ENCODE measurements around the gene PVALEF.

DNA sequence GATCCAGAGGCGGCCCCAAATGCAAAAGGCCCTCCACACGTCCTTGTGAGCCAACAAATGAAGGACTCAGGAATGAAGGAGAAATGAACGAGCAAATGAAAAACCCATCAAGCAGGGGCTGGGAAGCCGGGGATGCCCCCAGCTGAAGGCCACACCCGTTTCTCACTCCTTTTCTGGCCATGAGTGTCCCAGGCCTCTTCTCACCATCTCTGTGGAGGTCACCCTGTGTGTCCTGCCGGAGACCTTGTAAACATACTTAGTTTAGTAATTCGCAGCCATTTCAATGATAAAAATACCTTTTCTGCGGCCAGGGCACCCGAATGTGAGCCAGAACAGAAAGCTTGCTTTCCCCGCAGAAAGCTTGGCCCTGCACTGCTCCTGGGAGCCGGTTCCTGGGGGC lies 21.8 kb downstream of the PVALEF start:
- no peak for TF ChIP-seq POLR2A (IDR thresholded peaks at IDR 0.05)
- TF ChIP-seq, protein P1, sequence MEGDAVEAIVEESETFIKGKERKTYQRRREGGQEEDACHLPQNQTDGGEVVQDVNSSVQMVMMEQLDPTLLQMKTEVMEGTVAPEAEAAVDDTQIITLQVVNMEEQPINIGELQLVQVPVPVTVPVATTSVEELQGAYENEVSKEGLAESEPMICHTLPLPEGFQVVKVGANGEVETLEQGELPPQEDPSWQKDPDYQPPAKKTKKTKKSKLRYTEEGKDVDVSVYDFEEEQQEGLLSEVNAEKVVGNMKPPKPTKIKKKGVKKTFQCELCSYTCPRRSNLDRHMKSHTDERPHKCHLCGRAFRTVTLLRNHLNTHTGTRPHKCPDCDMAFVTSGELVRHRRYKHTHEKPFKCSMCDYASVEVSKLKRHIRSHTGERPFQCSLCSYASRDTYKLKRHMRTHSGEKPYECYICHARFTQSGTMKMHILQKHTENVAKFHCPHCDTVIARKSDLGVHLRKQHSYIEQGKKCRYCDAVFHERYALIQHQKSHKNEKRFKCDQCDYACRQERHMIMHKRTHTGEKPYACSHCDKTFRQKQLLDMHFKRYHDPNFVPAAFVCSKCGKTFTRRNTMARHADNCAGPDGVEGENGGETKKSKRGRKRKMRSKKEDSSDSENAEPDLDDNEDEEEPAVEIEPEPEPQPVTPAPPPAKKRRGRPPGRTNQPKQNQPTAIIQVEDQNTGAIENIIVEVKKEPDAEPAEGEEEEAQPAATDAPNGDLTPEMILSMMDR (IDR thresholded peaks at IDR 0.05): no peak
